HG03103 (cell line): ENCODE measurements around the gene FOLR2.

Experiments used
- ATAC-seq: cut with Tn5 transposase; IDR thresholded peaks from one replicate; pipeline ENCODE4 v1.9.1; 2021; ENCODE audit warnings: low read depth; ENCODE audit not compliant: unreplicated experiment

The FOLR2 gene

DNA sequence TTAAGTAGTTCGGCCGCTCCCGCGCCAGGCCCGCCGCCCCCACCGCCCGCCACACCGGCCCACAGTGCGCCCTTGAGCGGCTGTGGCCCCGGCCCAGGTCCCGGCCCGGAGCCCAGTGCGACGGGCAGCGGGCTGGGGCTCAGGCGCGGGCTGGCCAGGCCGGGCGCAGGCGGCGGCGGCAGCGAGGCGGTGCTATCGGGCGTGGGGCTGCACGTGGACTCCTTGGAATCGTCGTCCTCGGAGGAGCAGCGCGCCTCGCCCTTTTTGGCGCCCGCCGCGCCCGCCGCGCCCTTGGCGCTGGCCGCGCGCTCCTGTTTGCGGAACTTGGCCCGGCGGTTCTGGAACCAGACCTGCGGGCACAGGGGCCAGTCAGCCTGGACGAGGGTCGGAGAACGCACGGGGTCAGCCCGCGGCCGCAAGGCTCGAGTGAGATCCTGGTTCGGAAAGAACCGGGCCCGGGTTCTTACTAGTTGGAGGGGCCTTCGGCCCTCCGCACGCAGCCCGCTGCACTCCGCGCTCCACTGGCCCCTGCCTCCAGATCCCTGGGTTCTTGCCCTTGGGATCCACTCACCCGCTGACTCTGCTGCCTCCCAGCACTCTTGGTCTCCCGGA is 23.4 kb downstream of the FOLR2 start:
- no peak for ATAC-seq

DNA sequence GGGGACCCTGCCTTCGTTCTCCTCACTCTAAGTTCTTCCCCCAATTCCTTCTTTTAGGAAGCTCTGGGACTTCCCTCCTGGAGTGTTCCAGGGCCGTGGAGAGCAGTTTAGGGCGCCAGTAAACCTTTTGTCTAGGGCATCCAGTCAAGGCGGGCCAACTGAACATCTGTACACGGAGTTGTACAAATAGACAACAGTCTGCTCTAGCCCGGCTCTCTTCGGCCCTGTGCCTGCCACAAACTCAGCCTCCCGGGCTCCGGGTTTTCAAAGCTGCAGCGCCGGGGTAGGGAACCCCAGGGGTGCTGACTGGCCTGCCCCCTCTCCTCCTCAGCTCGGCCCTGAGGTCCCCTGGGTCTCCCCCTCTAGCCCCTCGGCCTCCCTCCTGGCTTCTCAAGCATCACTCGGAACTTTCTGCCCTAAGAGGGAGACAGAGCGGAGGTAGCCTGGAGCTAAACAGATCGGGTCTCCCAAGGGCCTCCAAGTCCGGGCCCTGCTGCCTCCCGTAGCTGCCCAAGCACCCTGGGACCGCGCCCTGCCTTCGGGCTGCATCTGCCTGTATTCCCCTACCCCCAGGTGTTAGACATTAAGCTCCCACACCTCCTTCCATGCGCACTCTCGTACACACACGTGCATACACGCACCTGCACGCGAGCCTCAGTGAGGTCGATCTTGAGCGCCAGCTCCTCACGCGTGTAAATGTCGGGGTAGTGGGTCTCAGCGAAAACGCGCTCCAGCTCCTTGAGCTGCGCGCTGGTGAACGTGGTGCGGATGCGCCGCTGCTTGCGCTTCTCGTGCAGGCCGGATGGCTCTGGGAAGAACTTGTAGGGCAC is 24.1 kb downstream of the FOLR2 start:
- no peak for ATAC-seq

DNA sequence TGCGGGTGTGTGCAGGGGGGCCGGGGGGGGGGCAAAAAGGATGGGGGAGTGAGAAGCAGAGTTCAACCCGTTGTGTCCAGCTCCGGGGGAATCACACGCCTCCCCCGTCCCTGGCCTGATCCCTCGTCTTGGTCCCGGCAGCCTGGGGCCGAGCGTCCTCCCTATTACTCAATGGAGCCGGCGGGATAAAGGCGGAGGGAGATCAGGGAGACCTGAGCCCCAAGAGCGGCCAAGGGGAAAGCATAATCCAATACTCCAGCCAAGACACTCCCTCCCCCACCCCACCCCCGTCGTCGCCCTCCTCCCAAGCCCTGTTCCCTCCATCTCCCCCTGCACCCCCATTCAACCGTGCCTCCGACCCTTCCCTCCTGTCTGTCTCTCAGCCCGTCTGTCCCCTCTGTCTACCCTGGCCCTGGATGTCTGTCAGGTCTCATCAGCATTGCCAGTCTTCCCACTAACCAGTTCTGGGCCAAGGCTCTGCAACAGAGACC is 24.7 kb downstream of the FOLR2 start:
- no peak for ATAC-seq

DNA sequence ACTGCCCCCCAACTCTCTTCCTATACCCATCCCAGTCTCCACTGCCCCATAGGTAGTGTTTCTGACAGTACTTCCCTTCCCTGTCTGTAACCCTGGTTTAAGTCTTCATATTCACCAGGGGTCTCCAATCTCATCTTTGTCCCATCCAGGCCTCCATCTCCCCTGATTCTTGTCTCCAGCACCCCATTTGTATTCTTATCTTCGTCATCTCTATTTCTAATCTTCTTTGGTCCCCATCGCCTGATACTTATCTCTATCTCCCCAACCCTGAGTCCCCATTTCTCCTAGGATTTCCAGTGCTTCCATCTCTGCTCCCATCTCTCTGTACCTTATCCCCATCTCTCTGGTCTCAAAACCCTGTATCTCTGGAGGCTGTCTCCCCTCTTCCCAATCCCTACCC is 25.5 kb downstream of the FOLR2 start:
- no peak for ATAC-seq

DNA sequence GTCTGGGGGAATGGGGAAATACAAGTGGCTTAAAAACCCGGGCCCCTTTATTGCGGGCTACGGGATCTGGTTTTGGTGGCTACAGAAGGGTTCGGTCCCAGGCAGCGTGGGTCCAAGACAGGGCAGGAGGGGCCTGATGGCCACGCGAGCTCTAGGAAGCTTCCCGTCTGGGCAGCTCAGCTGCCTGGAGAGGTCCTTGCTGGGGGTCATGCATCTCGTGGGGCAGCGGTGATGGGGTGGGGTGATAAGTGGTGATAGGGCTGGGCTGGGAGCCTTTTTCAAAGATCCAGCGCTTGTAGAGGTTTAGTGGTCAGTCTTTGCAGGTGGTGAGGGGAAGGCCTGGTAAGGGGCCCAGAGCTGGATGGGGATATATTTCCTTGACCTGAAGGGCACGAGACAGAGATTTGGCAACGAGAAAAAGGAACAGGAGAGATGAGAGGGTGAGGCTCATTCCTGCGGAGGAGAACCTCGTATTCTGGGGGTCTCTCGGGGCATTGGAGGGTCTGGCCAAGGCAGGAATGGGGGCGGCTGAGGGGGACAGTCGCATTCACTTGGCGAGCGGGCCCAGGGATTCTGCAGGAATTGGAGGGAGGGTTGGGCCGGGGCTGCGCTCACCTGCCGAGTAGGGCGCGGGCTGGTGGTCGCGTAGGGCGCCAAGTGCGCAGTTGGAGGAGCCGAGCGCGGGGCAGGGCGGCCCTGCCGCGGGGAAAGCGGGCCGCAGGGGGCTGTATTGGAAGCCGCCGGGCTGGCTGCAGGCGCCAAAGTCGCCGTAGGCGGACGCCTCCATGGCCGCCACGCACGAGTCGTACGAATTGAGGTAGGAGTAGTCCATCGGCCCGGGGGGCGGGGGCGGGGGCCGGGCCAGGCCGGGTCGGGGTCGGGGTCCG is 26.8 kb downstream of the FOLR2 start:
- no peak for ATAC-seq

DNA sequence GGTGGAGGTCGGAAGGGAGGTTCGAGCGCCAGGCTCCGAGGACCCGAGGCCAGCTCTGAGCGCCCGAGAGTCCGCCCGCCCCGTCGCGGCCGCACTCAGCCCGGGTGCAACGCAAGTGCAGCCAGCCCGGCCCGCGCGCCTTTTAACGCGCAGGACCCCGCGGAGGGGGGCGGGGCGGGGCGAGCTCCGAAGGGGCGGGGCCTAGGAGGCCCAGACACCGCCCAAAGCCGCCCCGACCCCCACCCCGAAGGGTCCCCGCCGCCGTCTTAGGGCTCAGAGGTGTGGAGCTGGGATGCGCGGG is 27.4 kb downstream of the FOLR2 start, which contains the start of gene PHOX2A:
Gene PHOX2A, minus strand, starts transcription at position 117 of the 301 bp plus-strand sequence. CDS start 172 bp downstream, outside the sequence.
- no peak for ATAC-seq

DNA sequence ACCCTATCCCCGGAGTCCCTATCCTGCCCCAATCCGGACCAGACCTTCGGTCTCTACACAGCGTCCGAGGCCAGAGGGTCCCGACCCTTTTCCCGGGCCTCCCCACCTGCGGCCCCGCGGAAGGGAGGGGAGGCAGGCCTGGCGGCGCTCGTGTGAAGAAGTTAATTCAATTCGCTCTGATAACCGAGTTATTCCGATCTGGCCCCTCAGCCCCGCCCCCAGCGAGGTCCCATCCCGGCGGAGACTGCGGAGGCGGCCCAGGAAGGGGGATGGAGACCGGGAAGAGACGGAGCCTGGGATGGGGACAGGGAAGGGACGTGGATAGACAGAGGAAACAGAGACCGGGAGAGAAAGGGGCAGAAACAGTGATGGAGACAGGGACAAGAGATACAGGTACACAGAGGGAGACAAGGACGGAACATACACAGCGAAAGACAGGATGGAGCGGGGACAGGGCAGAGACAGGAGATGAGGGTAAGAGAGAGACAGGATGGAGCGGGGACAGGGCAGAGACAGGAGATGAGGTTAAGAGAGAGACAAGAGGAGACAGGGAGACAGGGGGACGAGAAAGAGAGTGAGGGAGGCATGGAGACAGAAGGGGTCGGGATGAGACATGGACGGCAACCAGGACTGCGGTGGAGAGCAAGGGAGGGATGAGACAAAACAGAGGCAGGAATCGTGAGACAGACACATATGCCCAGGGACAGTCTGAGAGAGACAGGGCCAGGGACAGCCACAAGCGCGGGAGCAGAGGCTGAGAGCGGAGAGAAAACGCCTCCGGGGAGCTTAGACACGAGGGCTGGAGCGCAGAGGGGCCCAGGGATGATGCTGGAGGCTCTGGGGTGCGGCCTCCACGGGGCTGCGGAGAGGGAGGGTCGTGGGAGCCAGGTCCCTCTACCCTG is 28.0 kb downstream of the FOLR2 start:
- ATAC-seq: no peak

DNA sequence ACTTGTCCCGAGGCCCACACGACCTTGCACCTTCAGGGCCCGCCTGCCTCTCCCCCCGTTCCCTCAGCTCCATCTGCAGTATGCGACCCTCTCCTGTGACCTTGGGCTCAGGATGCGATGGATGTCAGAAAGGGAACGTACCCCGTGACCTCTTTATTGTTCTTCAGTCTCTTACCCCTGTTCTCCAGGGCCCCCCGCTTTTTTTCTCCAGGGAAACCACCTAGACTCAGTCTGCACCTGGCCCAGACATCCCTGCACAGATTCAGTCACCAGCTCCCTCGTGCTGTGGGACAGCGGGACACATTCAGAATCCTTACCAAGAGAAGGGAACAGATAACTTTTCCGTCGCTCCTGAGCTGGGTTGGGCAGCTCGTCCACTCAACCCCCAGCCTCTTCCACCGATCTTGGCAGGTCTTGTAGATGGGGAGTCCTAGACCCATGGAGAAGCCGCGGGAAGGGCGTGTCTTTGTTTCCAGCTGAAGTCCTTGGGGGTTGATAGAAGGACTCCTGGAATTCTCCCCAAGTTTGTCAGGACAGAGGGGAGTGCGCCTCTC is 28.7 kb downstream of the FOLR2 start:
- no peak for ATAC-seq

DNA sequence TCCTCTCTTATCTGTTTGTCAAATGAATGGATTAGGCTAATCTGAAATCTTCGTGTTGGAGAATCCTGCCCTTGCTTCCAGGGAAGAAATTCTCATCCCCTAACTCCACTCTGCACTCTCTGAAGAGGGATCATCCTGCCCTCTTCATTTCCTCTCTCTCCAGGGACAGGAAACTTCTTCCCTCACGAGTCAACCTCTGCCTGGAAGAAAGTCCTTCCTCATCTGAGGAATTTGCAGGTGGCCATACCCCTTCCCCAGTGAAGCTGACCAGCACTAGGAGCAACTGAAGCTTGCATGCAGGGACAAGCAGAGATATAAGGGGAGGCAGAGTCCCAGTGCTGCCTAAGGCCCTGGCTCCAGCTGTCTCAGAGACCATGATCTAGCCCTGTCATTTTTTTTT is 31.0 kb downstream of the FOLR2 start:
- no peak for ATAC-seq

DNA sequence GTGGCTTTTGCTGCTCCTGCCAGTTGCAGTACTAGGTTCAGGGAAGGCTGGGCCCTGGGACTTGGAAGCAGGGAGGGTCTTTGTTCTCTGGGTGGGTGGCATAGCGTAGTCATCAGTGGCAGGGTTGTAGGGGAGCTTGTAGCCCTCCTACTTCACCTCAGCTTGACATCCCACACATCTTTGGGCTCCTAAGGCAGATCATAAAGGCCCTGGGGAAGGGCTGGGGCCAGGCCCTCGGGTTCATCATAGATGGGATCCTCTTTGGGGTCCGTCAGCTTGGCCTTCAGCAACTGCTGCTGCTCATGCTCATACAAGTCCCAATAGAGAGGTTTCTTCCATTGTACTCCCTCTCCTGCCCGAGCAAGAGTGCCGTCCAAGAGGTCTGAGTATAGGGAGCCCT is 33.4 kb downstream of the FOLR2 start:
- ATAC-seq: no peak

DNA sequence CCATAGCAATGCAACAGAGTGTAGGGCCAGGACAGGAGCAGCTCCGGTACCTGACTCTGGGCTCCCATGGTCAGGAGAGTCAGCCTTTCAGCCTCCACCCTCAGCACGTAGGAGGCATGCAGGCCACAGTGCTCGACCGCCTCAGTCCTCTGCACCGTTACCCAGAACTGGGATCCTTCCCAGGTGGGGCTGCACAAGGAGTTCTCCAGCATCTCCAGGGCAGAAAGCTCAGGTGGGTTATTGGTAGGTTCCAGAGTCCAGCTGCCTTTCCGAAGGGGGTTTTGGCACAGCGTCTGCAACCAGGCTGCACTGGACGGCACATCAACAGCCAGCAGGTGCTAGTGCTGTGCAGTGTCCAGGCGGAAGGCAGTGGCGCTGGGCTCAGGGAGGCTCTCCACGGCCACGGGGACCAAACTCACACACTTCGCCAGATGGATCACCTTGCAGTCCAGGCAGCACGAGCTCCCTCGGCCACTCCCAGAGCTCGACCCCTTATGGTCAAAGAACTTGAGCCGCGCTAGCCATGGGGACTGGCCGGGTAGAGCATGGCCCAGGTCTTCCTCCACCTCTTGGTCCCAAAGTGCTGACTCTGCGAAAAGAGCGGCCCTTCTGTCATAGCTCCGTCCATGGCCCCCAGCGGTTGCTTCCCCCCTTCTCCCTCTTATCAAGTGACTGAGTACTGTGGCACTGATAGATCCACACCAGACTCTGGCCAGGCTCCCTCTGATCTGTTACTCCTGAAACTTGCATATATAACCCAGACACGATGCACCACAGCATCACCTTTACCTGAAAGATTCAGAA is 34.3 kb downstream of the FOLR2 start:
- ATAC-seq: no peak

DNA sequence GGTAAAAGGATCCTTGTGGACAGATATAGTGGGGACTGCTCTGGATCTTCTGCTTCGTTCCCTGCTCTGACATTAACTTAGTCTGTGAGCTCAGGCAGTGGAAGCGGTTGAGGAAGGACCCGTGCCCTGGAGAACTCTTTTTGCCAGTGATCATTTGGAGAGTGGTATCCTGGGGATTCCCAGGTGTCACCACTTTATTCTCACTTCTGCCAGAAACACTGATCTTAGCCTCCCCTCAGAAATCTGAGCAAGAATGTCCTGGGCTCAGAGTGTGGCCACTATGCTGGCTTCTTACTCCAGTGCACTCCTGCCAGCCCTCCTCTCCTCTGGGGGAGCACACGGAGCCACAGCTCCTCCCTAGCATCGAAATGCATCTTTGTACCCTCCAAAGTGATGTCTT is 35.0 kb downstream of the FOLR2 start:
- ATAC-seq: no peak

DNA sequence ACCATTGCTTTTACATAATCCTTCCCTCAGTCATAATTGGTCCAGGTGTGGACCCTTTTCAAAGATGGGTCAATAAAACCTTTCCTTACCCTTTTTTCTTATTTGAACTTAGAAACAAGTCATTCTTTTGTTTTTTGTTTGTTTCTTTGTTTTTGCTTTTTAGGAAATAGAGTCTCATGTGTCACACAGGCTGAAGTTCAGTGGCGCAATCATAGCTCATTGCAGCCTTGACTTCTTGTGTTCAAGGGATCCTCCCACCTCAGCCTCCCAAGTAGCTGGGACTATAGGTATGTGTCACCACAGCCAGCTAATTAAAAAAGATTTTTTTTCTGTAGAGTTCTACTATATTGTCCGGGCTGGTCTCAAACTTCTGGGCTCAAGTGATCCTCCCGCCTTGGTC is 36.8 kb downstream of the FOLR2 start:
- no peak for ATAC-seq

DNA sequence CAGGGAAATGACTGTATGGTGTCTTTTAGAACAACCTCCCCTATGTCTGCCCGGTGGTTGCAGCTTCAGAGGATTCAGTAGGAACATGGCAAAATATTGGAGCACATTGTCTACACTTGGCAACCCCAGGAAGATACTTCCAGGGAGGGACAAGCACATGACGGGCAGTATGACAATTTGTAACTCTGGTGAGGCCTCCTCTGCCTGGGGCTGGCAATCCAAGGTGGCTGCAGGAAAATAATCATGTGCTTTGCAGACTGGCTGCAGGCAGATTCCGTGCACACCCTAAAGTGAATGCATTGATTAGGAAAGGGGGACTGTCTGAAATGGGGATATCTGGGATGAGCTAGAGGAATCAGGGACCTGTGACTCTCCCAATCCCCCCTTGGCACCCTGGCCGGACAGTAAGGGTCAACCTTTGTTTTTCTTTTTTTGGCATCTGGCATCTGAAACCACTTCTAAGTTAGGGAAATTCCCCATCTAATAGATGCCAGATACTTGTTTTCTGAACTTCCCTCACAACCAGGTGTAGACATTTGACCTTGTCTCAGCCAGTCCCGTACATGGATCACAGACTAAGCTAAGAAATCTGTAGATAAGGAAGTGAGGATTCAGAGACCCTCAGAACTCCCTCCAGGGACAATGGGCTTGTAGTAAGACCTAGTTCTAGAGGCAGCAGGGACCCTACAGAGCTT is 37.9 kb downstream of the FOLR2 start:
- no peak for ATAC-seq

DNA sequence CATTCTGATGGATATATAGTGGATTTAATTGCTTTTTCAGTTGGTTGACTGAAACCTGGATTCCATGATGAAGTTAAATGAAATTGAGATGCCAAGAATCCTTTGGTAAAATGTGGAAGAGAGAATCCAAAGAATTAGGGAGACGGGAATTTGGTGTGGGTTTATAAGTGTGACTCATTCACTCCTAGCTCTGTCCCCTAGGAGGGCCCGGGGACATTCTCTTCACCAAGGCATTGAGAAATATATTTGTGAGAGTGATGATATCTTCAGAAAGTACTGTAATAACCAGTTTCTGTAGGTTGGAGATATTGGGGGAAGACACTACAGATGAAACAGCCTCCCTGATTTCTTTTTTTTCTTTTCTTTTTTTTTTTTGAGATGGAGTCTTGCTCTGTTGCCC is 41.0 kb downstream of the FOLR2 start:
- ATAC-seq: no peak

DNA sequence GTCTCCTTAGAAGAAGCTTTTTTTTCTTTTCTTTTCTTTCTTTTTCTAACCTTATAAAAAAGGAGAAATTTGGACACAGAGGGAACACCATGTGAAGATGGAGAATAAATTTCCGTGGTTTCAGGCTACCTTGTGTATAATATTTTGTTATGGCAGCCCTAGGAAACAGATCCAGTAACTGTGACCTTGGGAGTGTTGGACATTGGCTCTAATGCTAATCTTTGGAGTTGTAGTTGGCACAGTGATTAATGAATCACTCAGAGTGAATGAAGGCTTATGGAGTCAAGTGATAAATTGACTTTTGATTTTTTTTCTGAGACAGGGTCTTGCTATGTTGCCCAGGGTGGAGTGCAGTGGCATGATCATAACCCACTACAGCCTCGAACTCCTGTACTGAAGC is 42.9 kb downstream of the FOLR2 start:
- no peak for ATAC-seq

DNA sequence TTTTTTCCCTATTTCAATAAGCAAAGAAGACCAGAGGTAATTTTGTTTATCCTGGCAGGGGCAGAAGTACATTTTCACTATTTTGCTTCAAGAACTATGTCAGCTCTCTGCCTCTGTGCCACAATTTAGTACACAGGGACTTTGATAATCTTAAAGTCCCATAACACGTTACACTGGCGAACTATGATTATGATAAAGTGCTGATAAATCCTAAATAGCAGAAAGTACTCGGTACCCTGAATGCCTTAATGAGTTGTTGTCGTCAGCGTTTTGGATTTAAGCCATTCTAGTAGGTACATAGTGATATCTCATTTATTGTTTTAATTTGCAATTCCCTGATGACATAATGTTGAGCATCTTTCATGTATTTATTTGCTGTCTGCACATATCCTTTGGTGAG is 44.0 kb downstream of the FOLR2 start:
- ATAC-seq: no peak

DNA sequence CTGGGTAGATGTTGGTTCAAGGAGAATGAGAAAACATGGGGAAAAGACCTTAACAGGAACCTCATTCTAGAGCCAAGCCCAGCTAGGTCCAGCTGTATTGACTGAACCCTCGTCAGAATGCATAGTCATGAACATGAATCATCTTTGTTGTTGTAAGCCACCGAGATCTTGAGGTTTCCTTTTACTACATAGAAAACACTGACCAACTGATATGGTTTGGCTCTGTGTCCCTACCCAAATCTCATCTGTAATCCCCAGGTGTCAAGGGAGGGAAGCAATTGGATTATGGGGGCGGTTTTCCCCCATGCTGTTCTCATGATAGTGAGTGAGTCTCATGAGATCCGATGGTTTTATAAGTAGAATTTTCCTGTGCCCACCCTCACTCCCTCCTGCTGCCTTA is 46.8 kb downstream of the FOLR2 start:
- no peak for ATAC-seq

DNA sequence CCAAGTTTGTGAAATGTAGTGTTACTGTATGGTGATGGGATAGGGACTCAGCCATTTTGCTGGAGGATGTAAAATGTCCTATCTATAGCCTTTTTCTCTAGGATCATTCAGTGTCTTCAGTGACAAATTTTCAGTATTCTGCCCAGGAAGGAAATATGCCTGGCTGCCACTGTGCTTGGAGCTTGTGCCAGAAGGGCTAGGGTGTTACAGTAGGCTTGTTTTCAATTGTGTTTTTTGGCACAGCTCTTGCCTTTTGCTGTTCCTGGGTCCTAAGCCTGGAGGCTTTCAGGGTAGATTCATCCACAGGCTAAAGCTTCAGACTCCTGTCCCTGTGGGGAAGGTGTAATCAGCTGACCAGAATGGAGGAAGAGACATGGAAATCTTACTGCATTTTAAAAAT is 49.4 kb downstream of the FOLR2 start:
- no peak for ATAC-seq
